Stimulated activated CD4-positive, alpha-beta T cell treated with anti-CD3 and anti-CD28 coated beads, Interleukin-15, amount 100 ng/mL, for 24 hours (primary cell): ENCODE measurements around the gene LIN7C.

Experiments
- DNase-seq: peaks from one replicate; pipeline ENCODE4 v3.0.0-alpha.2; 2020

LIN7C gene

GRCh38 chr11:27507557-27508322 lies 1.2 kb upstream of the LIN7C start:
- no peak for DNase-seq

DNA sequence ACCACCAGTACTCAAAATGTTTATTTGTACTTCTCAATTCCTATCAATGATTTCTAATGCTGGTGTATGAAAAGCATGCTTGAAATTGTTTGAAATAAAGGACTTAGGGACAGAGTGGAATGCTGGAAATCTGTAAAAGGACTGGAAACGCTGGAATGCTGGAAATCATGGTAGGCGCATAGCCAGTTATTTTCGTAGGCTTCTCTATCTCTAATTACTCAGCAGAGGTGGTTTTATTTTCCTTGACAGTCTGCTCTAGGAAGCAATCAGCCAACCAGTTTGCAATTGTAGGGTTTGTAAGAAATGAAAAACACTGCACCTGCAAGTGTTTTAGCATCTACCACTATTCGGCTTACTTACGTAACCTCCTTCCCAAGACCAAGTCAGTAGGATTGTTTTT lies 788 bp downstream of the LIN7C start:
- DNase-seq: no peak

- DNase-seq: no peak
Observed at GRCh38 chr11:27504205-27504604, 2.4 kb downstream of the LIN7C start.

GRCh38 chr11:27501100-27501499 lies 5.5 kb downstream of the LIN7C start:
- no peak for DNase-seq

DNA sequence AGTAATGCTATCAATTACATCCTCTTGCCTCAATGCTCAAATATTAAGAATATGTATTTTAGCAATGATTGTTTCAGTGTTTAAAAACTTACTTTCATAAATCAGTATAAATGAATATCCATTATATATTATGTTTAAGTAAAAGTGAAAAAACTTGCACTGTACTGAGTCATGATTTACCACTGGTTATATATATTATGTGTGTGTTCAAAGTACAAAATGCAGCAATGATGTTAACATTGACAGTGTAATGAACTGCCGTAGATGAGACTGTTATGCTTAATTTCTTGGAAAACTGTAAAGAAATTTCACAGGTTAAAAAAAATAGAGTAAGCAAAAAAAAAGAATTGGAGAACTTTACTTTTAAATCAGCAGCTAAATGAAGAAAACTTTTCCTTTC lies 8.7 kb downstream of the LIN7C start:
- no peak for DNase-seq

DNA sequence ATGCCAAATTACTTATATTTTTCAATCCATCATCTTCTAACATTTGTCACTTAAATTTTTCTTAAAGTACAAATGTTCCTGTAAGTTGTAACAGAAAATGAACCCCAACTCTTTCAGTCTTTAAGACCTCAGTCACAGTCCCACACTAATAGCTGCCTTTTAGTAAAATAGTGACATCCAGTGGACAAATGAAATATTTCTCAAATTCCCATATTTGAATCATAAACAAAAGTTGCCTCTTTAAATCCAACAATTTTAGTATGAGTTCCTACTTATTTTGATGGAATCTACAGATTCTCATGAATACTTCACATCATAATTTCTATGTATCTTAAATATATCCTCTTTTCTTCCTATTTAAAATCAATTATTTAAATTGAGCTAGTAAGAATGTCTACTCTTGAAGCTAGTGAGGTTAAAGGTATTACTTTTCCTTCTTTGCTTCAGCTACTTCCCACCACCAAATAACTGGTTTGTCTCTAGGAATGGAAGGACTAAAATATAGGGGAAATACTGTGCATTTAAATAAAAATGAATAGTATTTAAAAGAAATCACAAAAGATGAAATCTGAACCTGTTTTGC lies 9.2 kb downstream of the LIN7C start:
- no peak for DNase-seq

GRCh38 chr11:27496461-27496860 lies 10.1 kb downstream of the LIN7C start:
- DNase-seq: no peak

DNA sequence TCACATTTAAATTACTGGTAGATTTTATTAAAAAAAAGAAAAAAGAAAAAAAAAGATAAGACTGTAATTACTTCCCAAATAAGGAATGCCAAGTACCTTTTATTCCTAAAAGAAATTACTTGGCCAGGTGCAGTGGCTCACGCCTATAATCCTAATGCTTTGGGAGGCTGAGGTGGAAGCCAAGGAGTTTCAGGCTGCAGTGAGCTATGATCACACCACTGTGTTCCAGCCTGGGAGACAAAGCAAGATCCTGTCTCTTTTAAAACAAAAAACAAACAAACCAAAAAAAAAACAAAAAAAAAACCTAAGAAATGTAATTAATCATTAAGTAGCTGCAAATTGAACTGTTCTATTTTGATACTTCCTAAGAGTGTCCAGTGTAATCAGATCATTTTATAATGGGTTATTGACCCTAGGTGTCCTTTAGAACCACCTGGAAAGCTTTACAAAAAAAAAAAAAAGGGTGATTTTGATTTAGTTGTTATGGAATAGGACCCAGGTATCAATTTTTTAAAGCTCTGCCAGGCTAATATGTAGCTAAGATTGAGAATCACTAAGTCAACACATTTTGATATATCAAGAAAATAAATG lies 10.8 kb downstream of the LIN7C start:
- no peak for DNase-seq

GRCh38 chr11:27489092-27489491 lies 17.5 kb downstream of the LIN7C start:
- no peak for DNase-seq

DNA sequence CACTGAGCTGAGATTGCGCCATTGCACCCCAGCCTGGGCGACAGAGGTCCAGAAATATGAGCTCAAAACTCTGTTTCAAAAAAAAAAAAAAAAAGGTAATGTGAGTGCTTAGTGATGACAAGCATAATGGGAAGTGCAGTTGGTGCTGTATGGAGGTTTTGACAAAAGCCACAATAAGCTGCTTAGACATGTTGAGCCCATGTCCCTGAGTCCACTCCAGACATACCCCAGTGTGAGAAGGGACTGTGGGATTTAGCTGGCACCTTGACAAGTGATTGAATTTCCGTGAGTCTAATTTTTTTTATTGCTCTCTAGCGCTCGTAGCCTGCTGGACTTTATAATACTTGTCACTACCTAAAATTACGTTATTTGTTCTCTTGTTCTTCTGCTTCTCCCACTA lies 18.9 kb downstream of the LIN7C start:
- DNase-seq: no peak

- peak; percentile 33 for DNase-seq
Observed at GRCh38 chr11:27485930-27486773, 20.4 kb downstream of the LIN7C start.

DNA sequence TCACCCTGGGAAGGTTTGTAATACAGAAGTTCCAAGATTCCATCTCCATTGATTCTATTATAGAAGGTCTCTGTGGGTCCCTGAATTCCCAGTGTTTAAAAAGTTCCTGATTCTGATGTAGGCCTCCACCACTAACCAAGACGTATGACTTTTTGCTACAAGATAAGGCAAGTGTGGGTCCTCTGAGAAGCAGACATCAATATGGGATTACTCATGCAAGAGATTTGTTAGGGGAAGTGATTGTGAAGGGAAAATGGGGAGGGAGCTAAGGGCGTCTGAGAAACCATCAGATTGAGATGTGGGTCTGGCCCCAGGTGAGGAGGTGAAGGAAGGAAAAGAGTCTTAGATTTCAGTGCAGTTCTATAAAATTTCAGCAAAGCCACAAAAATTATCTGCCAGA lies 23.8 kb downstream of the LIN7C start:
- no peak for DNase-seq

DNA sequence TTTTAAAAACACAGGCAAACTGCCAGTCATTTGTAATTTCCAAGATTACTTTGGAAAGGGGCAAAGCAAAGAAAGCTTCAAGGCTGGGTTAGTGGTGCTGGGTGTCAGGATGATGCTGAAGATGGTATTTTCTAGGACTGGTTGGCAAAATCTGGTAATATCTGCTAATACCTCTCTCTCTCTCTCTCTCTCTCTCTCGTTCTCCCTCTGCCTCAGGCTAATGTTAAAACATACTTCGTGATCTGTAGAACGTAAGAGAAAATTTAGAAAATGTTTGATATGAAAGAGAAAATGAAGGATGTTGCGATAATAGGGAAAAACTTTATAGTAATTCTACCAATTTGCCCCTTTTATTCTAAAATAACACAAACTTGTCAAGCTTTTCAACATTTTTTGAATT lies 24.6 kb downstream of the LIN7C start:
- no peak for DNase-seq

DNA sequence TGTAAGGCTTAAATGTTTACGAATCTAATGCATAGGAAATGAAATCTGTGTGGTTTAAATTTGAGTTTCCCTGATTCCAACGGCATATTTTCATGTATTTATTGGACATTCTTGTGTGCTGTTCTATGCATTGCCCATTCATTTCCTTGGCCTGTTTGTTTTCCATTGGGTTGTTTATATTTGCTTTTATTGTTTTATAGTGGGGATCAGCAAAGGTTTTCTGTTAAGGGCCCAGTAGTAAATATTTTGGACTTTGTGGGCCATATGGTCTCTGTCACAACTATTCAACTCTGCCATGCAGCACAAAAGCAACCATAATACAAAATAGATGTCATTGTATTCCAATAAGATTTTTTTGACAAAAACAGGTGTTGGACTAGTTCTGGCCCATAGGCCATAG lies 28.7 kb downstream of the LIN7C start:
- DNase-seq: no peak

DNA sequence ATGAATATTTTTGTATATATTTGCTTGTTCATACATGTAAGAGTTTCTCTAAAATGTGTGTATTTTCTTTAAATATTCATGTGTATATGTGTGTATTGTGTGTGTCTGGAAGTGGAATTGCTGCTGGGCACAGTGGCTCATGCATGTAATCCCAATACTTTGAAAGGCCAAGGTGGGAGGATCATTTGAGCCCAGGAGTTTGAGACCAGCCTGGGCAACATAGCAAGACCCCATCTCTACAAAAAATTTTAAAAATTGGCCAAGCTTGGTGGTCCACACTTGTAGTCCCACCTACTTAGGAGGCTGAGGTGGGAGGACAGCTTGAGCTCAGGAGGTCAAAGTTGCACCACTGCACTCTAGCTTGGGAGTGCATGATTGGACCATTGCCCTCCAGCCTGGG lies 29.3 kb downstream of the LIN7C start:
- DNase-seq: no peak

GRCh38 chr11:27475622-27476021 lies 30.9 kb downstream of the LIN7C start:
- DNase-seq: no peak

DNA sequence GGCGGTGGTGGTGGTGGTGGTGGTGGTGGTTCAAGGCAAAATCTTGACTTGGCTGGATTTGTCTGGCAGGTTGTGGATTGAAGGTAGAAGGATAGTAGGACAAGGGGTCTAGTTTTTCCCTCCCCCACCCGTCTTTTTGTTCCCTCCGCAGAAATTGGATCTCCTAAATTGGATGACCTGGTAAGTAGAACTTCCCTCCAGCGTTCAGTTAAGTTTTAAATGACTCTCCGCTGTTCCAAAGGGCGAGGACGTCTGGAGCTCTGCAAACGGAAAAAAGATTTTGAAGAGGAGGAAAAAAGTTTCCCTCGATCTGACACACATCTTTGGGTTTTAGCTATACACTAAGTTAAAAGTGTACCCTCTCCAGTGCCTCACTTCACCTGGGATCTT lies 33.6 kb downstream of the LIN7C start:
- DNase-seq: no peak

DNA sequence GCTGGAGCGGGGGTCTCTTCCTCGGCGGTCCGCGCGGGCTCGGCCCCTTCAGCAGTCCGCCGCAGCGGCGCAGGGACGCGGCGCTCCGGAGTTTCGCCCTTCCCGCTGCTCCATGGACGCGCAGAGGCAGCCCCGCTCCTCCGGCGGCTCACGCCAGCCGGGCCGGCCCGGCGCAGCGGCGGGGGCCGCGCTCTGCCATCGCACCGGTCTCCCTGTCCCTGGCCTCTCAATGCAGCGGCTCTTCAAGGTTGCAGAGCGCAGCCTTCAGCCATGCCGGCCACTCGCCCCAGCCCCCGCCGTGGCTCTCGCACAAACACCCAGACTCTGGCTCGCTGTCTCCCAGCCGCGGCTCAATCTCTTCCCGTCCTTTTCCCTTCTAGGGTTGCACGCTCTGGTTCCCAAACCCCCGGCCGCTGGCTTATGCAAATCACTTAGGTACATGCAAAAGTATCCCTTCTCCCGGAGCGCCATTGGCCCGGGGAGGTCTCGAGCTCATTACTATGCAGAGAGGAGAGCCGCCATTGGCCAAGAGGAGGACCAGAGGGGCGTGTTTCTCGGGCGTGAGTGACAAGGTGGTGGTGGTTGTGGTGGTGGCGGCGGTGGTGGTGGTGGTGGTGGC lies 34.1 kb downstream of the LIN7C start, which contains the start of gene LGR4:
TSS of gene LGR4 (minus strand) at position 393 of the 619 bp plus-strand sequence. CDS start 488 bp downstream, outside the sequence.
- peak; percentile 79 for DNase-seq

DNA sequence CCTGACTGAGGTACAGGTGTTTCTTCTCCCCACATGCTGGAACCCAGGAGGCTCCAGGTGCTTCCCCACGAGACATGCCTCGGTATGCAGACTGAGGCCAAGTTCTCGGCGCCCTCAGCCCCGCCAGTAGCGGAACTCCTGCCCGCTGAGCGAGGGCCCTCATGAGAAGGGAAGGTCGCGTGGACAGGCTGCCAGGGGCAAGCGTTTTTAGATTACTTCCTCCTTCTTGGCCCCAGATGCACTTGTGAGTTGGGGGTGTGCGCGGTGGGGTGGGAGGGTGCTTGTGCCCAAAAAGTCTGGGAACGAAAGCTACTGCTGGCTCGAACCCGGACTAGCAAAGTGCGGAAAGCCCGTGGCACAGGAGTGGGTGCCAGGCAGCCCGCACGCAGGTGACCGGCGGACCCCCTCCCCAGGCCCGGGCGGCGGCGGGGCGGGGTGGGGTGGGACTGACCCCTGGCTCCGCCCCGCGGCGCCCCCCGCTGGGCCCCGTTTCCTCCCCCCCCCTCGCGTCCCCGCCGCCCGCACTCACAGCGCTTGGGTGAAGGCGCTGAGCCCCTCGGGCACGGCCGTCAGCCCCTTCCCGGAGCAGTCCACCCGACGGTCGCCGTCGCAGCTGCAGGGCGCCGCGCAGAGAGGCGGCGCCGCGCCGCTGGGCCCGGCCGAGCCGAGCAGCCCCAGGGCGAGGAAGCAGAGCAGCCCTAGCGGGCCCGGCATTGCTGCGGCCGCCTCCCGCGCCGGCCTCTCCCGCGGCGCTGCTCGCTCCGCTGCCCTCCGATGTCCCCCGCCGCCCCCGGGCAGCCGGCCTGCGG lies 34.8 kb downstream of the LIN7C start:
- DNase-seq: peak; percentile 34

- no peak for DNase-seq
Observed at GRCh38 chr11:27470826-27471588, 35.6 kb downstream of the LIN7C start.

- DNase-seq: no peak
Observed at GRCh38 chr11:27470166-27470565, 36.4 kb downstream of the LIN7C start.
